H9 (cell line): Measurements from ENCODE around the gene OR56A3. TPM values are rescaled to one million over a fixed set of nuclear protein-coding genes. Genes with fewer than 3 reads are reported as not detected.

Experiments used
- DNase-seq: peaks from one replicate; pipeline ENCODE4 v3.0.0-alpha.2; 2017
- H2AFZ ChIP-seq: one replicate; pipeline ENCODE4 v1.6.1; 2013; ENCODE audit warnings: mild to moderate bottlenecking, low read length, control low read depth, moderate library complexity
- H2AK5ac ChIP-seq: 2 replicates; pipeline ENCODE4 v1.6.1; 2013; ENCODE audit warnings: low read length, control low read depth, mixed read lengths; ENCODE audit not compliant: insufficient read length
- H2BK120ac ChIP-seq: one replicate; pipeline ENCODE4 v1.6.1; 2013; ENCODE audit warnings: low read depth, mild to moderate bottlenecking, low read length, control low read depth, inconsistent platforms; ENCODE audit not compliant: poor library complexity, severe bottlenecking
- H2BK12ac ChIP-seq: 2 replicates; pipeline ENCODE4 v1.6.1; 2013; ENCODE audit warnings: low read length, control low read depth, mixed read lengths, low read depth; ENCODE audit not compliant: insufficient read length
- H2BK15ac ChIP-seq: 2 replicates; pipeline ENCODE4 v1.6.1; 2013; ENCODE audit warnings: low read depth, low read length, control low read depth
- H2BK20ac ChIP-seq: one replicate; pipeline ENCODE4 v1.6.1; 2013; ENCODE audit warnings: low read depth, mild to moderate bottlenecking, low read length, control low read depth, inconsistent platforms; ENCODE audit not compliant: poor library complexity, severe bottlenecking
- H2BK5ac ChIP-seq: 2 replicates; pipeline ENCODE4 v1.6.1; 2013; ENCODE audit warnings: low read length, control low read depth, mixed read lengths; ENCODE audit not compliant: insufficient read length
- H3K14ac ChIP-seq: 2 replicates; pipeline ENCODE4 v1.6.1; 2013; ENCODE audit warnings: low read length, control low read depth; ENCODE audit not compliant: insufficient read depth
- H3K18ac ChIP-seq: 2 replicates; pipeline ENCODE4 v1.6.1; 2013; ENCODE audit warnings: low read depth, mild to moderate bottlenecking, mixed read lengths, low read length, control low read depth; ENCODE audit not compliant: insufficient read length
- H3K23ac ChIP-seq: 2 replicates; pipeline ENCODE4 v1.6.1; 2013; ENCODE audit warnings: low read length, control low read depth, mixed read lengths, low read depth; ENCODE audit not compliant: insufficient read length
- H3K23me2 ChIP-seq: 2 replicates; pipeline ENCODE4 v1.6.1; 2013; ENCODE audit warnings: low read depth, mild to moderate bottlenecking, mixed read lengths, low read length, control low read depth; ENCODE audit not compliant: insufficient read length, poor library complexity, severe bottlenecking
- H3K27ac ChIP-seq: 2 replicates; pipeline ENCODE4 v1.5.1; 2013; ENCODE audit warnings: low read length, control low read depth, mixed read lengths, low read depth; ENCODE audit not compliant: insufficient read length
- H3K27me3 ChIP-seq: 2 replicates; pipeline ENCODE4 v1.6.1; 2013; ENCODE audit warnings: low read length, control low read depth, inconsistent platforms; ENCODE audit not compliant: insufficient read depth
- H3K4ac ChIP-seq: 2 replicates; pipeline ENCODE4 v1.6.1; 2013; ENCODE audit warnings: low read depth, mild to moderate bottlenecking, control low read depth, inconsistent platforms, low read length, moderate library complexity
- H3K4me1 ChIP-seq: 2 replicates; pipeline ENCODE4 v1.6.1; 2013; ENCODE audit warnings: low read length, control low read depth, inconsistent platforms; ENCODE audit not compliant: insufficient read depth
- H3K4me2 ChIP-seq: 2 replicates; pipeline ENCODE4 v1.6.1; 2013; ENCODE audit warnings: low read length, control low read depth, mixed read lengths; ENCODE audit not compliant: insufficient read length, insufficient read depth
- H3K56ac ChIP-seq: 2 replicates; pipeline ENCODE4 v1.6.1; 2013; ENCODE audit warnings: low read depth, mild to moderate bottlenecking, mixed read lengths, low read length, control low read depth; ENCODE audit not compliant: insufficient read length
- H3K79me1 ChIP-seq: 2 replicates; pipeline ENCODE4 v1.6.1; 2013; ENCODE audit warnings: low read depth, mild to moderate bottlenecking, moderate library complexity, low read length, control low read depth, inconsistent platforms; ENCODE audit not compliant: insufficient read depth, poor library complexity, severe bottlenecking
- H3K79me2 ChIP-seq: 2 replicates; pipeline ENCODE4 v1.6.1; 2013; ENCODE audit warnings: low read length, control low read depth, inconsistent platforms; ENCODE audit not compliant: insufficient read depth
- H3K9ac ChIP-seq: 2 replicates; pipeline ENCODE4 v1.6.1; 2013; ENCODE audit warnings: low read length, control low read depth, mixed read lengths; ENCODE audit not compliant: insufficient read length; ENCODE audit errors: extremely low read depth
- H3K9me3 ChIP-seq: one replicate; pipeline ENCODE4 v1.6.1; 2013; ENCODE audit warnings: low read depth, low read length, inconsistent platforms; ENCODE audit not compliant: control insufficient read depth
- H3T11ph ChIP-seq: one replicate; pipeline ENCODE4 v1.6.1; 2013; ENCODE audit warnings: mild to moderate bottlenecking, low read length, control low read depth, inconsistent platforms
- H4K20me1 ChIP-seq: one replicate; pipeline ENCODE4 v1.6.1; 2013; ENCODE audit not compliant: control insufficient read depth, insufficient read length, insufficient read depth
- H4K5ac ChIP-seq: 2 replicates; pipeline ENCODE4 v1.6.1; 2013; ENCODE audit warnings: low read depth, mild to moderate bottlenecking, mixed read lengths, low read length, control low read depth; ENCODE audit not compliant: insufficient read length
- H4K8ac ChIP-seq: replicated peaks from 2 replicates; pipeline ENCODE4 v1.6.1; 2013; ENCODE audit warnings: low read length, control low read depth, mixed read lengths, low read depth; ENCODE audit not compliant: insufficient read length
- H4K91ac ChIP-seq: 2 replicates; pipeline ENCODE4 v1.6.1; 2013; ENCODE audit warnings: low read depth, mild to moderate bottlenecking, moderate library complexity, mixed read lengths, low read length, control low read depth; ENCODE audit not compliant: insufficient read length
- H3K27ac Mint-ChIP-seq, 3 experiments: 2 replicates in 2 of 3; 3 replicates in 1 of 3; pipeline ENCODE4 v1.8.0; 2020 to 2021; ENCODE audit warnings: mixed read lengths in 3 of 3, mild to moderate bottlenecking in 1 of 3, moderate library complexity in 1 of 3
- H3K27me3 Mint-ChIP-seq: 2 replicates; pipeline ENCODE4 v1.8.0; 2021; ENCODE audit warnings: low read depth, mild to moderate bottlenecking, moderate library complexity, mixed read lengths
- H3K36me3 Mint-ChIP-seq, 3 experiments: 2 replicates in 2 of 3; 3 replicates in 1 of 3; pipeline ENCODE4 v1.8.0; 2020 to 2021; ENCODE audit warnings: low read depth in 3 of 3, mixed read lengths in 3 of 3; ENCODE audit not compliant: insufficient read depth in 1 of 3
- H3K4me1 Mint-ChIP-seq, 2 experiments: 2 replicates each; pipeline ENCODE4 v1.8.0; 2020; ENCODE audit warnings: mixed read lengths in 2 of 2
- H3K4me3 Mint-ChIP-seq, 2 experiments: 2 replicates in 1 of 2; 3 replicates in 1 of 2; pipeline ENCODE4 v1.8.0; 2020 to 2021; ENCODE audit warnings: mild to moderate bottlenecking in 2 of 2, mixed read lengths in 2 of 2, moderate library complexity in 1 of 2
- H3K9me3 Mint-ChIP-seq, 2 experiments: 2 replicates in 1 of 2; 3 replicates in 1 of 2; pipeline ENCODE4 v1.8.0; 2020; ENCODE audit warnings: mild to moderate bottlenecking in 2 of 2, mixed read lengths in 2 of 2, moderate library complexity in 1 of 2
- WGBS: extraction: QIAGEN DNeasy Blood & Tissue Kit; methylation state at CpG from one replicate; pipeline ENCODE4 v1.1.7; 2013; ENCODE audit warnings: missing lambda C conversion rate, low lambda C conversion rate, mixed read lengths; ENCODE audit not compliant: insufficient read length; ENCODE audit errors: extremely low coverage; 5-methylcytosine and 5-hydroxymethylcytosine counted together
- total RNA-seq: library from RNA; stranded (reverse); gene quantifications from 2 replicates; pipeline ENCODE4 v1.2.1, GENCODE V29; 2021
- TF ChIP-seq, protein P1 (sequence below): fragments of 200-600 bp; sonication (generic); conservative IDR thresholded peaks from 3 replicates; pipeline ENCODE4 v1.8.0; 2021; ENCODE audit warnings: antibody characterized with exemption, mild to moderate bottlenecking

Gene OR56A3
- total RNA-seq, 1 experiment from 2014 or later: not detected

DNA sequence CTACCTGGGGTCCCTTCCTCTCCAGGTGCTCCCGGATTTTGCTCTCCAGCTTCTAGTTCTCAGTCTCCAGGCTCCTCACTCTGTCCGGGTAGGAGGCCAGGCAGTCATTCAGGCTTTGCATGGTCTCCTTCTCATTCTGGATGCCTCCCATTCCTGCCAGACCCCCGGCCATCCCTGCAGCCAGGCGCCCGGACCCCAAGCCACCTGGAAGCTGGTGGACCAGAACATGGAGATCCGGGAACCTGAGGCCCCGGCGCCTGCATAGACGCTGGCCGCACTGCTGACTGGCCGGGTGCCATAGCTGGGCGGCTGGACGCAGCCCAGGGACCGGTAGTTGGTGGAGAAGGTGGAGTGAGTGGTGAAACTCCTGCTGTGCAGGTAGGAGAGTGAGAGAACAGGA, 52.7 kb downstream of the OR56A3 start:
- H3K9ac ChIP-seq: no peak overlapping the region

More for the DNA sequence above, 52.7 kb downstream of the OR56A3 start:
- no peak overlapping the region for H4K91ac ChIP-seq
- peaks cover 1% of the 10 kb centered on the region; the same call in 1 of the 2 replicates for H3K27me3 Mint-ChIP-seq
- H3K79me2 ChIP-seq: no peaks in the 10 kb centered on the region
- no peak overlapping the region for H3K14ac ChIP-seq
- TF ChIP-seq, protein P1, sequence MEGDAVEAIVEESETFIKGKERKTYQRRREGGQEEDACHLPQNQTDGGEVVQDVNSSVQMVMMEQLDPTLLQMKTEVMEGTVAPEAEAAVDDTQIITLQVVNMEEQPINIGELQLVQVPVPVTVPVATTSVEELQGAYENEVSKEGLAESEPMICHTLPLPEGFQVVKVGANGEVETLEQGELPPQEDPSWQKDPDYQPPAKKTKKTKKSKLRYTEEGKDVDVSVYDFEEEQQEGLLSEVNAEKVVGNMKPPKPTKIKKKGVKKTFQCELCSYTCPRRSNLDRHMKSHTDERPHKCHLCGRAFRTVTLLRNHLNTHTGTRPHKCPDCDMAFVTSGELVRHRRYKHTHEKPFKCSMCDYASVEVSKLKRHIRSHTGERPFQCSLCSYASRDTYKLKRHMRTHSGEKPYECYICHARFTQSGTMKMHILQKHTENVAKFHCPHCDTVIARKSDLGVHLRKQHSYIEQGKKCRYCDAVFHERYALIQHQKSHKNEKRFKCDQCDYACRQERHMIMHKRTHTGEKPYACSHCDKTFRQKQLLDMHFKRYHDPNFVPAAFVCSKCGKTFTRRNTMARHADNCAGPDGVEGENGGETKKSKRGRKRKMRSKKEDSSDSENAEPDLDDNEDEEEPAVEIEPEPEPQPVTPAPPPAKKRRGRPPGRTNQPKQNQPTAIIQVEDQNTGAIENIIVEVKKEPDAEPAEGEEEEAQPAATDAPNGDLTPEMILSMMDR: no peak
- H3K27me3 ChIP-seq: no peaks in the 10 kb centered on the region
- no peak overlapping the region for H4K5ac ChIP-seq
- no peaks in the 10 kb centered on the region for H3K4me1 ChIP-seq
- no peak overlapping the region for H3T11ph ChIP-seq
- DNase-seq: no peak
- no CpG with 5 or more reads among the region's 14 CpGs for WGBS
- H3K18ac ChIP-seq: no peak overlapping the region
- H3K23me2 ChIP-seq: no peaks in the 10 kb centered on the region
- H4K8ac ChIP-seq: no peak overlapping the region
- no peak overlapping the region for H3K23ac ChIP-seq
- H2BK15ac ChIP-seq: no peak overlapping the region
- no peak overlapping the region for H2BK5ac ChIP-seq
- H3K27ac Mint-ChIP-seq: no peak overlapping the region; a peak in 1 of 7 replicates
- no peaks in the 10 kb centered on the region for H3K36me3 Mint-ChIP-seq
- H3K9me3 ChIP-seq: no peaks in the 10 kb centered on the region
- H4K20me1 ChIP-seq: no peaks in the 10 kb centered on the region
- H2AFZ ChIP-seq: no peak overlapping the region
- no peak overlapping the region for H3K4ac ChIP-seq
- no peaks in the 10 kb centered on the region for H3K9me3 Mint-ChIP-seq
- H3K27ac ChIP-seq: no peak overlapping the region
- H2BK120ac ChIP-seq: no peak overlapping the region
- H3K4me3 Mint-ChIP-seq: no peak overlapping the region
- no peak overlapping the region for H2BK20ac ChIP-seq
- no peak overlapping the region for H2AK5ac ChIP-seq
- H3K79me1 ChIP-seq: no peaks in the 10 kb centered on the region
- no peak overlapping the region for H3K4me2 ChIP-seq
- 0 out of 4 replicates have a peak, but pooled peaks cover 0 to 2% of the 10 kb centered on the region in 2 experiments for H3K4me1 Mint-ChIP-seq
- H2BK12ac ChIP-seq: no peak overlapping the region
- no peak overlapping the region for H3K56ac ChIP-seq

Other genes starting within 250 kb of the OR56A3 start
- not detected in 2 replicates for gene OR56B1, start 205.8 kb upstream of the OR56A3 start, total RNA-seq
- not detected in 2 replicates for gene OR52N4, start 188.0 kb upstream of the OR56A3 start, total RNA-seq
- gene OR52N5, start 158.9 kb upstream of the OR56A3 start, total RNA-seq: not detected in 2 replicates
- not detected in 2 replicates for gene OR52N1, start 151.0 kb upstream of the OR56A3 start, total RNA-seq
- not detected in 2 replicates for gene OR52N2, start 133.3 kb upstream of the OR56A3 start, total RNA-seq
- not detected in 2 replicates for gene OR52E6, start 100.4 kb upstream of the OR56A3 start, total RNA-seq
- gene OR52E8, start 84.6 kb upstream of the OR56A3 start, total RNA-seq: not detected in 2 replicates
- gene OR52E4, start 61.6 kb upstream of the OR56A3 start, total RNA-seq: not detected in 2 replicates
- gene OR52E5, start 49.0 kb upstream of the OR56A3 start, total RNA-seq: not detected in 2 replicates
- gene OR56A5, start 26.2 kb downstream of the OR56A3 start, total RNA-seq: not detected in 2 replicates
- gene OR52L1, start 44.7 kb downstream of the OR56A3 start, total RNA-seq: not detected in 2 replicates
- gene OR56A4, start 64.7 kb downstream of the OR56A3 start, total RNA-seq: not detected in 2 replicates
- 0.07 TPM in 2 replicates for gene OR56A1, start 88.5 kb downstream of the OR56A3 start, total RNA-seq
- gene OR56B4, start 165.4 kb downstream of the OR56A3 start, total RNA-seq: not detected in 2 replicates
- not detected in 2 replicates for gene OR52B2, start 228.1 kb downstream of the OR56A3 start, total RNA-seq